PC-3 (cell line): Measurements from ENCODE around the gene FAM151B. TPM values are rescaled to one million over a fixed set of nuclear protein-coding genes. Genes with fewer than 3 reads are reported as not detected.
"Not testable (repeated sequence)": the region's sequence is repeated elsewhere in the genome, so short reads cannot be mapped to it uniquely, and the experiment has no call there.

Source experiments
- ATAC-seq: fragments of 200-7000 bp; cut with Tn5 transposase; 2 replicates; pipeline ENCODE4 v1.9.1; 2020; ENCODE audit warnings: mild to moderate bottlenecking, moderate library complexity
- BruUV-seq: library from RNA; stranded (reverse); fragments of 400-500 nt; replicated peaks from 2 replicates; lab custom pipeline; 2021; lab: Mats Ljungman, UMichigan
- CTCF ChIA-PET: fragments of 300-600 bp; sonication (Branson Sonifier 250); formaldehyde crosslinking; loops from one replicate; lab custom pipeline; 2022; ENCODE audit warnings: antibody characterized with exemption; lab: Charles Lee
- POLR2A ChIA-PET: fragments of 300-600 bp; sonication (Branson Sonifier 250); formaldehyde crosslinking; loops from one replicate; lab custom pipeline; 2022; ENCODE audit warnings: antibody characterized with exemption; ENCODE audit not compliant: unreplicated experiment; lab: Charles Lee
- DNase-seq: peaks from one replicate; pipeline ENCODE4 v3.0.0-alpha.2; 2015
- H2AFZ ChIP-seq: fragments of 300-600 bp; sonication (generic); 2 replicates; pipeline ENCODE4 v1.6.0; 2016; ENCODE audit warnings: antibody characterized with exemption, low read length
- H3F3A ChIP-seq: fragments of 300-600 bp; sonication (generic); one replicate; pipeline ENCODE4 v1.6.0; 2017; ENCODE audit warnings: antibody characterized with exemption, low read length, control low read depth, mild to moderate bottlenecking; ENCODE audit not compliant: unreplicated experiment
- H3K27ac ChIP-seq: fragments of 300-600 bp; sonication (generic); 2 replicates; pipeline ENCODE4 v1.5.1; 2016; ENCODE audit warnings: mild to moderate bottlenecking, low read length
- H3K27me3 ChIP-seq: fragments of 300-600 bp; sonication (generic); 2 replicates; pipeline ENCODE4 v1.6.1; 2016; ENCODE audit warnings: low read length, mixed read lengths
- H3K36me3 ChIP-seq: fragments of 300-600 bp; sonication (generic); 2 replicates; pipeline ENCODE4 v1.6.1; 2016; ENCODE audit warnings: low read depth, mixed run types, low read length, mixed read lengths
- H3K4me1 ChIP-seq: fragments of 300-600 bp; sonication (generic); 2 replicates; pipeline ENCODE4 v1.5.1; 2016; ENCODE audit warnings: low read length; ENCODE audit not compliant: insufficient read depth
- H3K4me2 ChIP-seq: fragments of 300-600 bp; sonication (generic); 2 replicates; pipeline ENCODE4 v1.6.0; 2016; ENCODE audit warnings: low read length
- H3K4me3 ChIP-seq: fragments of 300-600 bp; sonication (generic); 2 replicates; pipeline ENCODE4 v1.5.1; 2016; ENCODE audit warnings: mild to moderate bottlenecking, low read length, mixed read lengths
- H3K79me2 ChIP-seq: fragments of 300-600 bp; sonication (generic); 2 replicates; pipeline ENCODE4 v1.6.1; 2017; ENCODE audit warnings: low read length, mixed read lengths
- H3K9ac ChIP-seq: fragments of 300-600 bp; sonication (generic); 2 replicates; pipeline ENCODE4 v1.6.0; 2016; ENCODE audit warnings: mild to moderate bottlenecking, low read length
- H3K9me2 ChIP-seq: fragments of 300-600 bp; sonication (generic); replicated peaks from 2 replicates; pipeline ENCODE4 v1.6.1; 2016; ENCODE audit warnings: mixed run types, low read length, mixed read lengths
- H3K9me3 ChIP-seq: fragments of 300-600 bp; sonication (generic); 2 replicates; pipeline ENCODE4 v1.6.1; 2016; ENCODE audit warnings: low read length, mixed read lengths
- H4K20me1 ChIP-seq: fragments of 300-600 bp; sonication (generic); 2 replicates; pipeline ENCODE4 v1.6.1; 2016; ENCODE audit warnings: low read length, mixed read lengths
- EZH2 ChIP-seq: fragments of 300-600 bp; sonication (generic); IDR thresholded peaks from one replicate; pipeline ENCODE4 v1.6.1; 2017; ENCODE audit warnings: antibody characterized with exemption, mild to moderate bottlenecking, low read length; ENCODE audit not compliant: unreplicated experiment
- EZH2phosphoT487 ChIP-seq: fragments of 300-600 bp; sonication (generic); IDR thresholded peaks from 2 replicates; pipeline ENCODE4 v1.6.1; 2018; ENCODE audit warnings: mild to moderate bottlenecking, antibody characterized with exemption, low read length, borderline replicate concordance
- intact Hi-C: fragments of 100-400 bp; cut with micrococcal nuclease; formaldehyde crosslinking; loops from 2 replicates; pipeline ENCODE4 v1.9.0; 2023
- total RNA-seq: library from RNA; depleted of rRNA; stranded (reverse); fragments of >200 nt; gene quantifications from 2 replicates; pipeline ENCODE4 v1.2.3, GENCODE V29; 2014
- TF ChIP-seq, protein P1 (sequence below): fragments of 300-600 bp; sonication (generic); conservative IDR thresholded peaks from 2 replicates; pipeline ENCODE4 v1.5.1; 2017; ENCODE audit warnings: antibody characterized with exemption, low read depth, mild to moderate bottlenecking, low read length

FAM151B gene
- total RNA-seq, 1 experiment from 2014 or later = 1.7 TPM

DNA sequence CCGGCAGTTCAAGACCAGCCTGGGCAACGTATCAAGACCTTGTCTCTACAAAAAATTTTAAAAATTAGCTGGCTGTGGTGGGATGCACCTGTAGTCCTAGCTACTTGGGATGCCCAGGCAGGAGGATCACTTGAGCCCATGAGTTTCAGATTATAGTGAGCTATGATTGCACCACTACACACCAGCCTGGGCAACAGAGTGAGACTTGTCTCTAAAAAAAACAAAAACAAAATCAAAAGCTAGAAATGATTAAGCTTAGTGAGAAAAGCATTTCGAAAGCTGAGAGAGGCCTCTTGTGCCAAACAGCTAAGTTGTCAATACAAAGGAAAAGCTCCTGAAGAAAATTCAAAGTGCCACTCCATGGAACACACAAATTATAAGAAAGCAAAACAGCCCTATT is 4.8 kb downstream of the FAM151B start:
- Histone ChIP-seq H3K4me1 (no peaks in the 10 kb centered on the region; the same call in 1 of the 2 replicates), H3K4me3 (no peak overlapping the region), H3K36me3 (no peaks in the 10 kb centered on the region), H3K9ac (no peak overlapping the region), H3K27ac (no peak overlapping the region), H3K79me2 (no peaks in the 10 kb centered on the region), H3K9me2 (no peaks in the 10 kb centered on the region), H3K9me3 (no peaks in the 10 kb centered on the region), H2AFZ (no peak overlapping the region), H3K27me3 (no peaks in the 10 kb centered on the region), H4K20me1 (no peaks in the 10 kb centered on the region), H3F3A (no peaks in the 10 kb centered on the region), H3K4me2 (no peak overlapping the region)
- POLR2A ChIA-PET = no interaction called here
- CTCF ChIA-PET = no interaction called here
- intact Hi-C loops = no loop called here
- TF ChIP-seq, protein P1, sequence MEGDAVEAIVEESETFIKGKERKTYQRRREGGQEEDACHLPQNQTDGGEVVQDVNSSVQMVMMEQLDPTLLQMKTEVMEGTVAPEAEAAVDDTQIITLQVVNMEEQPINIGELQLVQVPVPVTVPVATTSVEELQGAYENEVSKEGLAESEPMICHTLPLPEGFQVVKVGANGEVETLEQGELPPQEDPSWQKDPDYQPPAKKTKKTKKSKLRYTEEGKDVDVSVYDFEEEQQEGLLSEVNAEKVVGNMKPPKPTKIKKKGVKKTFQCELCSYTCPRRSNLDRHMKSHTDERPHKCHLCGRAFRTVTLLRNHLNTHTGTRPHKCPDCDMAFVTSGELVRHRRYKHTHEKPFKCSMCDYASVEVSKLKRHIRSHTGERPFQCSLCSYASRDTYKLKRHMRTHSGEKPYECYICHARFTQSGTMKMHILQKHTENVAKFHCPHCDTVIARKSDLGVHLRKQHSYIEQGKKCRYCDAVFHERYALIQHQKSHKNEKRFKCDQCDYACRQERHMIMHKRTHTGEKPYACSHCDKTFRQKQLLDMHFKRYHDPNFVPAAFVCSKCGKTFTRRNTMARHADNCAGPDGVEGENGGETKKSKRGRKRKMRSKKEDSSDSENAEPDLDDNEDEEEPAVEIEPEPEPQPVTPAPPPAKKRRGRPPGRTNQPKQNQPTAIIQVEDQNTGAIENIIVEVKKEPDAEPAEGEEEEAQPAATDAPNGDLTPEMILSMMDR = no peak
- DNase-seq (no peak), ATAC-seq (no peak)
- no TSS peak for BruUV-seq

DNA sequence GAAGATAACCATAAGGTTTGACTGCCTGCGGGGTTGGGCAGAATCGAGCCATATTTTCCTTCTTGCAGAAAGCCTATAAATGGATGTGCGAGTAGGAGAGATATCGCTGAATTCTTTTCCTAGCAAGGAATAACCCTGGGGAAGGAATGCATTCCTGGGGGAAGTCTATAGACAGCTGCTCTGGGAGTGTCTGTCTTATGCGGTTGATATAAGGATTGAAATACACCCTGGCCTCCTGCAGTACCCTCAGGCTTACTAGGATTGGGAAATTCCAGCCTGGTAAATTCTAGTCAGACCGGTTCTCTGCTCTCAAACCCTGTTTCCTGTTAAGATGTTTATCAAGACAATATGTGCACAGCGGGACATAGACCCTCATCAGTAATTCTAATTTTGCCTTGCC is 5.5 kb downstream of the FAM151B start:
- CTCF ChIA-PET, intact Hi-C loops, H3K27me3 ChIP-seq, H3K4me2 ChIP-seq, H4K20me1 ChIP-seq, H3K9ac ChIP-seq, H3K4me1 ChIP-seq, H2AFZ ChIP-seq, H3K79me2 ChIP-seq, H3K36me3 ChIP-seq, H3F3A ChIP-seq, BruUV-seq, H3K9me2 ChIP-seq, H3K9me3 ChIP-seq, POLR2A ChIA-PET, H3K27ac ChIP-seq, ATAC-seq, H3K4me3 ChIP-seq: not testable (repeated sequence)
- DNase-seq = peak; percentile 52

DNA sequence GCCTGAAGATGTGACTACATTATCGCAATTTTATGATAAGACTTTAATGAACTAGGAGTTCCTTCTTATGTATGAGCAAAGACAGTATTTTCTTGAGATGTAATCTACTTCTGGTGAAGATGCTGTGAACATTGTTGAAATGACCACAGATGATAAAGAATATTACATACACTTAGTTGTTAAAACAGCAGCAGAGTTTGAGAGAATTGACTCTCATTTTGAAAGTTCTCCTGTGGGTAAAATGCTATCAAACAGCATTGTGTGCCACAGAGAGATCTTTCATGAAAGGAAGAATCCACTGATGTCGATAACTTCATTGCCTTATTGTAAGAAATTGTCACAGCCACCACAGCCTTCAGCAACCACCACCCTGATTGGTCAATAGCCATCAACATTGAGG is 8.0 kb downstream of the FAM151B start:
- ATAC-seq = no peak
- H3K27ac ChIP-seq = no peak overlapping the region
- intact Hi-C loops = no loop called here

More for the DNA sequence above, 8.0 kb downstream of the FAM151B start:
- H3K4me2 ChIP-seq = no peak overlapping the region
- H3K79me2 ChIP-seq = no peaks in the 10 kb centered on the region
- TF ChIP-seq EZH2 (no peak), EZH2phosphoT487 (no peak)
- TF ChIP-seq, protein P1 = no peak
- no peak overlapping the region for H3K4me3 ChIP-seq
- POLR2A ChIA-PET = no interaction called here
- no peaks in the 10 kb centered on the region for H3K27me3 ChIP-seq
- no peak overlapping the region for H2AFZ ChIP-seq
- no peaks in the 10 kb centered on the region for H3K9me2 ChIP-seq
- no peaks in the 10 kb centered on the region for H3F3A ChIP-seq
- CTCF ChIA-PET = no interaction called here
- H4K20me1 ChIP-seq = no peaks in the 10 kb centered on the region
- H3K9ac ChIP-seq = no peak overlapping the region
- no peaks in the 10 kb centered on the region for H3K9me3 ChIP-seq
- no peak for DNase-seq
- H3K36me3 ChIP-seq = no peaks in the 10 kb centered on the region
- no TSS peak for BruUV-seq
- no peaks in the 10 kb centered on the region; the same call in 1 of the 2 replicates for H3K4me1 ChIP-seq
